NCI-H2029 treated with DMSO at 0.1 percent for 48 hours (cell line): Measurements from ENCODE around the gene KRT6B.
A peak's percentile ranks its signal among the peaks of the same experiment; 100 is the strongest.
"Not testable (repeated sequence)": the region's sequence is repeated elsewhere in the genome, so short reads cannot be mapped to it uniquely, and the experiment has no call there.

ENCODE experiments used
- DNase-seq: peaks from one replicate; lab custom pipeline; 2025; lab: John Stamatoyannopoulos, UW

KRT6B gene

GRCh38 chr12:52452101-52452500, at the start of gene KRT6B:
Gene KRT6B (minus strand): TSS chr12:52452146. CDS start chr12:52452078, 68 bp downstream.
- no peak for DNase-seq

- DNase-seq: no peak
These were observed 49.5 kb upstream of the KRT6B start for GRCh38 chr12:52501490-52501889.

DNA sequence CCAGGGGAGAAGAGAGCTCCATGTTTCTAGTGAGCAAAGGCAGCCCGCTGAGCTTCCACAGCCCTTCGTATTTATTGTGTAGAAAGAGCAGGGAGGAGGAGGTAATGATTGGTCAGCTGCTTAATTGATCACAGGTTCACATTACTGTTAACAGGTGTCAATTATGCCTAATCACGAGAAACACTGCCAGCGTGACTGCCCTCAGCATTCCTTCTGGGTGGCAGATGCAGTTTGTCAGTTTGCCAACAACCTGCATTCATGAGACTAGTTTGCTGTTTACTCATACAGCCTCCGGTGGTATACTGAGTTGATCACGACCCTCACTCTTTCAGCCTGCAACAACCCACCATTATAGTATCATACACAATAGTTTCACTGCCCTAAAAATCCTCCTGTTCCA, 48.6 kb upstream of the KRT6B start:
- not testable (repeated sequence) for DNase-seq

DNA sequence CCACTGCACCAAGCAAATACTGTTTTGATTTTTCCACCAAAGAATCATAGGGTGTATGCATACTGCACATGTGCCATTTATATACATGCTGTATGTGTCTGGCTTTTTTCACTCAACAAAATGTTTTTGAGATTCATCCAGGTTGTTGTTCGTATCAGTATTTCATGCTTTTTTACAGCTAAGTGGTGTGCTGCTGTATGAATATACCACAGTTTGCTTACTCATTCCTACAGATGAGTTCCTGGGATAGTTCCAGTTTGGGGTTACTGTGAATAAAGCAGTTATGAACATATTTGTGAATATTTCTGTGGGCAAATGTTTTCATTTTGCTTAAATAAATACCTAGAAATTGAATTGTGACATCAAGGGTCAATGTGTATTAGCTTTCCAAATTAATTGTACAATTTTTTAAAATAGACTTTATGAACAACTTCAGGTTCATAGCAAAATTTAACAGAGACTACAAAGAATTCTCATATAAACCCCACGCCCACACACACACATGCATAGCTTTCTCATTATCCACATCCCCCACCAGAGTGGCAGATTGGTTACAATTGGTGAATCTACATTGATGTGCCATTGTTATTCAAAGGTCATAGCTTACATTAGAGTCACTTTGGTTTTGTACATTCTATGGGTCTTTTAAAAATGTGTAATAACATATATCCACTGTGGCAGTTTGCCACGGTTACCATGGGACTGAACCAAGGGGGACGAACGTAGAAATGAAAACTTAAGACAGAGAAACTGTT, 48.0 kb upstream of the KRT6B start:
- no peak for DNase-seq

GRCh38 chr12:52498946-52499345, 47.0 kb upstream of the KRT6B start:
- DNase-seq: no peak

- no peak for DNase-seq
These were observed 46.0 kb upstream of the KRT6B start for GRCh38 chr12:52497975-52498374.

- DNase-seq: peak; percentile 15
These were observed 44.7 kb upstream of the KRT6B start for GRCh38 chr12:52496590-52497071.

DNA sequence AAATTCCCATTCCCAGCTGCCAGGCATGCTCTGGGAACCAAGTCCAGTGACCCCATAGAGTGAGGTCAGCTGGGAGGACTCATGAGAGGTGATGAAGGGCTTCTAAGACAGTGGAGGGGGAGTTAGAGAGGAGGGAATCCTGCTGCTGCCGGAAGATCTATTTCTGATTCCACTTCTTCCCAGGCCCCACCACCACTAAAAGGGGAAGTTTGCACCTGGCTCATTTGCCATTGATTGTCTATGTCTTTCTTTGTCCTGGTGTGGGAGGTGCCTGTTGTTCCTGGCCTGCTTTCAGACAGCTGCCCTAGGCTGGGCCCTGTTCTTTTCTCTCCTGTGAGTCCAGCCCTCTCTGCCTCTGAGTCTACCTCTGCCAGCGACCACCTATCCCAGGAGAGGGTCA, 44.1 kb upstream of the KRT6B start:
- DNase-seq: peak; percentile 64

DNA sequence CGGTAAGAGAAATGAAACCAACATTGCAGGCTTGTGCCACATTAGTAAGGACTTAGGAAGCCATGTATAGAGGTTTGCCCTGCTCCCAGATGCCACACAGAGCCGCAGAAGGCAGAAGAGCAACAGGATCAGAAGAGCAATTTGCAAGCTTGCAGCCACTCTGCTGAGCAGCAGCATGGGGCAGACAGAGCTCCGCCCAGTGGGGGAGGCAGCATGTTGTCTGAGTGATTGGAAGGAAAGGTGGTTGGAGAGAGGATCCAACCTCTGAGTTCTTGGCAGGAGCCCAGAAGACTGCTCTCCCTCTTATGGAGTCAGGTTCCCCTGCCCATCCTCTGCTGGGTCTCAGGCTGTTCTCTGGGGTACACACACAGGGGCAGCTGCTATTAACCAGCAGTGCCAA, 43.4 kb upstream of the KRT6B start:
- DNase-seq: peak; percentile 83

- DNase-seq: no peak
These were observed 42.6 kb upstream of the KRT6B start for GRCh38 chr12:52494518-52494917.

DNA sequence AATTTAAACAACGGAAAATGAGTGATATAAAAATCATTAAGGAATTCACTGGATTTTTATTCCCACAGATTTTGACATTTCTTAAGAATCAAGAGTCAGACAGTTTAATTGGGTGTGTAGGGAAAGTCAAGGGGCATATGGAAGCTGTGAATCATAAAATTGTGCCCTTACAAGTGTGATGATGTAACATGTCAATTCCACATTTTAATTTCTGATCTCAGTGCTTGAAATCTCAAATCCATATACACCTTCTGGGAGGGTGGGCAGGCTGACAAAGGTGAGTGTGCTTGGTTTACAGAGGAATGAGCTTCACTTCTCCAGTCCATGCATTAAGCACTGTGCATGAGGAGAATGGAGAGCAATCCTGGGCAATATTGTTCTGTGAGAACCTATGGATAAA, 42.2 kb upstream of the KRT6B start:
- no peak for DNase-seq

DNA sequence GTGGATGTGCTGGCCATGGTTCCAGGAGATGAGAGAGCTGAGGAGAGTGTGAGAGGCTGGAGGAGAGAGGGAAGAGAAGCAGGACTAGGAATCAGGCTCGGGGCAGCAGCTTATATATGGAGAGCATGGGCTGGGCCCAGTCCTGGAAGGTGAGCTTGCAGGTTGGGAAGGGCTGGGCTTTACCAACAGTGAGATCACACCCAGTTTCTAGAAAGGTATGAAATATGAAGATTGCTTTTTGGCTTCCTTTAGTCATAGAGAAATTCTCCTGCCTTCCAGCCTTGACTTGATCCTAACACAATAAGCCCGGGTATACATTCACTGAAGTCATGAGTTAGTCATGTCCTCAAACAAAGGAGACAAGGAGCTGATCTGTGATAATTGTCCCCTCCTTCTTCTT, 41.2 kb upstream of the KRT6B start, which contains the start of gene KRT6A:
Gene KRT6A, minus strand, starts transcription at position 86 of the 400 bp plus-strand sequence. Its CDS starts 69 bp downstream, at position 17.
- DNase-seq: no peak

- DNase-seq: not testable (repeated sequence)
These were observed 40.5 kb upstream of the KRT6B start for GRCh38 chr12:52492405-52492804.

DNA sequence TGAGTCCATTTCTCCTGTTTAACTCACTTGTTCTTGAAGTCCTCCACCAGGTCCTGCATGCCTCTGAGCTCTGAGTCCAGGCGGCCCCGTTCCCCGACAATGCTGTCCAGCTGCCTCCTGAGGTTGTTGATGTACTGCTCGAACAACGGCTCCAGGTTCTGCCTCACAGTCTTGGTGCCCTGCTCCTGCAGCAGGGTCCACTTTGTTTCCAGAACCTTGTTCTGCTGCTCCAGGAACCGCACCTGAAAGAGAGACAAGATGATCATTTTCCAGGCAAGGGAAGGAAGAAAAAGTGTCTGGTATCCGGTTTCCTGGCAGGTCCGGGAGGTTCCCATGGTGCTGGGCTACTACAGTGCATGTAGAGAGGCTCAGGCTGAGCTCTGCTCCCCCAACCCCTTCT, 39.5 kb upstream of the KRT6B start:
- not testable (repeated sequence) for DNase-seq

- DNase-seq: no peak
These were observed 36.8 kb upstream of the KRT6B start for GRCh38 chr12:52488736-52489135.

DNA sequence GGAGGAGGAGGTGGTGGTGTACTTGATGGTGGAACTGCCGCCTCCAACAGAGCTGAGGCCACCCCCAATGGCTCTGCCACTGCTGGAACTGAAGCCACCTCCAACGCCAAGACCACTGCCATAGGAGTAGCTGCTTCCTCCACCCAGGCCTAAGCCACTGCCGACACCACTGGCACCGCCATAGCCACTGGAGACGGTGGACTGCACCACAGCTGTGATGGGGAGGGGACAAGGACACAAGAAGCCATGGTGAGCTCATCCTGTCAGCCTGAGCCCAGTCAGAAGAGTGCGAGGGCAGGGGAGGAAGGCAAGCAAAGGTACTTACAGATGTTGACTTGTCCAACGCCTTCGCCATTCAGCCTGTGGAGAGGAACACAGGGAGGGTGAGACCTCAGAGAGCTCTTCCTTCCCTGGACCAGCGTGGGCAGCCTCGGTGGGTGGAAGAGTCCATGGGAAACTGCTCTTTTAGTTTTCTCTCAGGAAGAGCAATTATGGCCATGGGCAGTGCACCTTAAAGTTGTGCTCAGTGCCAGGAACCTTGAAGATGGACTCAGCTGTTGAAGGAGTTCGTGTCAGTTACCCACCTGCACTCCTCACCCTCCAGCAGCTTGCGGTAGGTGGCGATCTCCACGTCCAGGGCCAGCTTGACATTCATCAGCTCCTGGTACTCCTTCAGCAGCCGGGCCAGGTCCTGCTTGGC, 35.9 kb upstream of the KRT6B start:
- not testable (repeated sequence) for DNase-seq

DNA sequence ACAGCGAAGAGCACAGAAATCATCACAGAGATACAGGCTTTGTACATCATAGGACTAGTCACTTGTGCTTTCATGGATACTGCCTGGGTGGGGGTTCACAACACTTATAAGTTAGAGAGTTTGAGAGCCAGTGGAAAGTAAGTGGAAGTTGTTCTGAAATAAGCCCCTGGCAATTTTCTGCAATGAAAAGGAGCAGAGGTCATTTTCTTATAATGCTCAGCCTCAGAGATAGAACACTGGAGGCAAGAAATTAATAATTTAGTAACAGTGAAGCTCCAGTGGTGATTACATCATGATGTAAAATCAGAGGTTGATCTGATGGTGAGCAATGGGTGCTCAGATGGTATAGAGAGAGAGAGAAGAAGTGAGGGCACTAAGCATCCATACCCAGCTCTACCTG, 35.3 kb upstream of the KRT6B start:
- no peak for DNase-seq

DNA sequence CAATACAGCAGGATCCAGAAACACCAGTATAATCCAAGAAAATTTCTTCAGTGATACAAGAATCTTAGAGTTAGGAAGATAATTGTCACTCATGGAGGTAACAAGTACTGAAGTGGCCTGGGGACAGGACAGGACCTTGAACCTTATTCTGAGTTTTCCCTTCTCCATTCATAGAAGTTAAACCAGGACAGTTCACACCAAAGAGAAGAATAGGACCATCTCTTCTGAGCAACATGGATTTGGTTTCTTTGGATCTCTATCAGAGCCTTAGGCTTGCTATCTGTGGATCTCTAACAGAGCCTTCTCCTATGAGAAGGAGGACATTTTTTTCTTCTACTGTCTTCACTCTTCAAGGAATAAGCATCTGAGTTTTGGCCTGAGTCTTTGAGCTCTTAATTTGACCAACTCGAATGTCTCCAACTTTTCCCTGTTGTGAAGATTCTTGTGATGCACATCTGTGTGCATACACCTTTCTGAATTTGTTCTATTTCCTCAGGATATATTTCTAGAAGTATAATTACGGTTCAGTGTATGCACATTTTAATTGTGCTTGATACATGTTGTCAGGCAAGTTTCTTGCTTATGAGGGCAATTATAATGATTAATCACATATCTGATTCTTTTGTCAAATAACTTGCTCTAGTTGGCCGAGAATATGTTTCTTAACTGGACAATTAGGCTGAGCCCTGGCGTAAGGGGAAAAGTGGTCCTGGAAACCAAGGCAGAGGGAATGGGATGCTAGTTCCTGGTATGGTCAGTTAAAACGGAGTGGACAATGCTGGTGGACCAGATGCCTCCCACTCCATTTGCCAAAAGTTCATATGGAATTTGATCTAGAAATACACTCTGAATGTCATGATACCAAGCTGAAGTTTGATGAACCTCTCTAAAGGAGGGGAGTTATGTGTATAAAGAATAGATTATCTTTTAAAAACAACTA, 34.5 kb upstream of the KRT6B start:
- DNase-seq: no peak

GRCh38 chr12:52480073-52480472, 28.1 kb upstream of the KRT6B start:
- no peak for DNase-seq

GRCh38 chr12:52477651-52478050, 25.7 kb upstream of the KRT6B start:
- DNase-seq: no peak

DNA sequence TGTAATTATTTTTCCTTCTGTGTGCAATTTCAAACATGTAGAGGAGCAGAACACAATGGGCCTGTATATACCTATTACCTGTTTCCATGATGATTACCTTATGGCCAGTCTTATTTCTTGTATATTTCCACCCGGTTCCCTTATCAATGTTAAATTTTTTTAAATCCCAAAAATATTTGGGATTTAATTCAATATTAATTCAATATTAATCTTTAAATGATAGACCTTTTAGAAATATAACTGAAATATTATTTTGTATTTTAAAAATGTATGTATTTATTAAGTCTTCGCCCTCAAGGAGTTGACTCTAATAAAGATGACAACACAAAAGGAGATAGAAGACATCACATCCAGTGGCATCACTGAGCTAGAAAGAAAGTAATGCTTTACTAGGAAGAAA, 22.3 kb upstream of the KRT6B start:
- DNase-seq: no peak

GRCh38 chr12:52473768-52474167, 21.8 kb upstream of the KRT6B start, which contains the start of gene KRT6C:
Gene KRT6C (minus strand): TSS chr12:52473805. CDS start chr12:52473737, 68 bp downstream.
- no peak for DNase-seq
